SK-N-SH (cell line): ENCODE data around the gene TCP10L. TPM values are rescaled to one million over a fixed set of nuclear protein-coding genes. Genes with fewer than 3 reads are reported as not detected.
A peak's percentile ranks its signal among the peaks of the same experiment; 100 is the strongest.

Source experiments
- CTCF ChIA-PET: fragments of 300-600, 350-600 bp; formaldehyde crosslinking; extraction: SDS; loops from one replicate; lab custom pipeline; 2021; lab: Yijun Ruan, JAX
- POLR2A ChIA-PET: fragments of 350-600 bp; sonication (Branson Sonifier 250); formaldehyde crosslinking; extraction: SDS; loops from one replicate; lab custom pipeline; 2020; ENCODE audit warnings: antibody characterized with exemption, inconsistent platforms; lab: Yijun Ruan, JAX
- DNase-seq: peaks from one replicate; pipeline ENCODE4 v3.0.0; 2012
- H2AFZ ChIP-seq: fragments of 200-600 bp; sonication (generic); 2 replicates; pipeline ENCODE4 v1.8.1; 2016; ENCODE audit warnings: antibody characterized with exemption, mild to moderate bottlenecking, low read depth
- H3F3A ChIP-seq: fragments of 200-600 bp; sonication (generic); replicated peaks from 2 replicates; pipeline ENCODE3; 2016; ENCODE audit warnings: antibody characterized with exemption, mild to moderate bottlenecking; ENCODE audit not compliant: insufficient read depth
- H3K27ac ChIP-seq, 2 experiments: fragments of 200-500 bp in 1 of 2; fragments of 200-600 bp in 1 of 2; sonication (Bioruptor generic) in 1 of 2; sonication (generic), shearing (Covaris generic) in 1 of 2; 2 replicates each; pipeline versions ENCODE4 v1.5.1 to v1.6.1; 2014 to 2016; ENCODE audit warnings: low read depth in 2 of 2, inconsistent platforms in 1 of 2, low read length in 1 of 2, mild to moderate bottlenecking in 1 of 2, mixed read lengths in 1 of 2
- H3K27me3 ChIP-seq: fragments of 200-600 bp; sonication (generic), shearing (Covaris generic); 2 replicates; pipeline ENCODE4 v1.6.1; 2016; ENCODE audit warnings: mixed run types; ENCODE audit not compliant: insufficient read depth
- H3K36me3 ChIP-seq, 2 experiments: fragments of 200-500 bp in 1 of 2; fragments of 200-600 bp in 1 of 2; sonication (Bioruptor generic) in 1 of 2; sonication (generic) in 1 of 2; replicated peaks in 1 of 2; 2 replicates each; pipeline versions ENCODE3 to v1.5.1; 2014 to 2016; ENCODE audit warnings: low read length in 1 of 2, mild to moderate bottlenecking in 1 of 2; ENCODE audit not compliant: insufficient read depth in 2 of 2, control insufficient read depth in 1 of 2
- H3K4me1 ChIP-seq, 2 experiments: fragments of 200-500 bp in 1 of 2; fragments of 200-600 bp in 1 of 2; sonication (Bioruptor generic) in 1 of 2; sonication (generic), shearing (Covaris generic) in 1 of 2; 2 replicates each; pipeline versions ENCODE4 v1.5.1 to v1.6.1; 2014 to 2016; ENCODE audit warnings: low read depth in 1 of 2, low read length in 1 of 2, mixed run types in 1 of 2; ENCODE audit not compliant: insufficient read depth in 2 of 2, control insufficient read depth in 1 of 2
- H3K4me2 ChIP-seq: fragments of 200-600 bp; sonication (generic), shearing (Covaris generic); 2 replicates; pipeline ENCODE4 v1.6.1; 2017; ENCODE audit warnings: mixed run types
- H3K4me3 ChIP-seq, 2 experiments: fragments of 200-500 bp in 1 of 2; fragments of 200-600 bp in 1 of 2; sonication (Bioruptor generic) in 1 of 2; sonication (generic), shearing (Covaris generic) in 1 of 2; 2 replicates each; pipeline versions ENCODE4 v1.5.1 to v1.8.1; 2014 to 2016; ENCODE audit warnings: low read depth in 2 of 2, inconsistent platforms in 1 of 2, low read length in 1 of 2, mild to moderate bottlenecking in 1 of 2, mixed read lengths in 1 of 2, moderate library complexity in 1 of 2
- H3K79me2 ChIP-seq: fragments of 200-600 bp; sonication (generic); 2 replicates; pipeline ENCODE4 v1.8.1; 2017; ENCODE audit warnings: mild to moderate bottlenecking; ENCODE audit not compliant: insufficient read depth
- H3K9ac ChIP-seq: fragments of 200-600 bp; sonication (generic); 2 replicates; pipeline ENCODE4 v1.6.1; 2017; ENCODE audit warnings: mixed run types
- H3K9me2 ChIP-seq: fragments of 200-600 bp; sonication (generic); 2 replicates; pipeline ENCODE4 v1.6.1; 2017; ENCODE audit warnings: mixed run types
- H3K9me3 ChIP-seq: fragments of 200-600 bp; sonication (generic); 2 replicates; pipeline ENCODE4 v1.6.1; 2017; ENCODE audit warnings: mixed run types, mild to moderate bottlenecking, moderate library complexity
- H4K20me1 ChIP-seq: fragments of 200-600 bp; sonication (generic); 2 replicates; pipeline ENCODE4 v1.6.1; 2017; ENCODE audit warnings: mild to moderate bottlenecking, mixed run types; ENCODE audit not compliant: insufficient read depth
- CHD2 ChIP-seq: fragments of 150-350 bp; IDR thresholded peaks from 2 replicates; pipeline ENCODE4 v1.6.1; 2018; ENCODE audit warnings: low read length; ENCODE audit not compliant: partially characterized antibody
- CTCF ChIP-seq: fragments of 200-600 bp; sonication (generic); IDR thresholded peaks from 2 replicates; pipeline ENCODE4 v1.6.1; 2017; ENCODE audit warnings: antibody characterized with exemption, mild to moderate bottlenecking, moderate library complexity
- ELF1 ChIP-seq: IDR thresholded peaks from 2 replicates; pipeline ENCODE4 v1.4.0; 2012
- FOSL2 ChIP-seq: IDR thresholded peaks from 2 replicates; pipeline ENCODE4 v1.4.0; 2012; ENCODE audit warnings: low read depth, mild to moderate bottlenecking, moderate library complexity, borderline replicate concordance
- FOXJ3 ChIP-seq: sonication (generic); formaldehyde crosslinking; IDR thresholded peaks from 2 replicates; pipeline ENCODE4 v1.5.1; 2020; ENCODE audit warnings: mild to moderate bottlenecking, missing genetic modification reagents
- FOXM1 ChIP-seq: IDR thresholded peaks from 2 replicates; pipeline ENCODE4 v1.4.0; 2012; ENCODE audit warnings: low read depth, mild to moderate bottlenecking
- GABPA ChIP-seq: IDR thresholded peaks from 2 replicates; pipeline ENCODE4 v1.4.0; 2012; ENCODE audit warnings: low read depth, mild to moderate bottlenecking
- IRF3 ChIP-seq: fragments of 150-350 bp; IDR thresholded peaks from 2 replicates; pipeline ENCODE4 v1.6.1; 2016; ENCODE audit warnings: mild to moderate bottlenecking, low read depth, low read length
- MAX ChIP-seq: IDR thresholded peaks from 2 replicates; pipeline ENCODE4 v1.4.0; 2012; ENCODE audit warnings: low read depth
- MEF2A ChIP-seq: IDR thresholded peaks from 2 replicates; pipeline ENCODE4 v1.4.0; 2012; ENCODE audit warnings: low read depth, borderline replicate concordance
- MXI1 ChIP-seq: IDR thresholded peaks from 2 replicates; pipeline ENCODE4 v1.6.1; 2012; ENCODE audit warnings: mild to moderate bottlenecking, low read depth, low read length, improper control_type of control experiment
- NFIC ChIP-seq: IDR thresholded peaks from 2 replicates; pipeline ENCODE4 v1.4.0; 2012; ENCODE audit warnings: borderline replicate concordance
- NRF1 ChIP-seq: IDR thresholded peaks from 2 replicates; pipeline ENCODE4 v1.6.1; 2012; ENCODE audit warnings: low read depth, mild to moderate bottlenecking, low read length
- POLR2AphosphoS5 ChIP-seq: IDR thresholded peaks from 2 replicates; pipeline ENCODE4 v1.6.1; 2012; ENCODE audit warnings: low read depth, low read length
- REST ChIP-seq: IDR thresholded peaks from 2 replicates; pipeline ENCODE4 v1.6.1; 2012; ENCODE audit warnings: mild to moderate bottlenecking, low read depth, low read length, moderate library complexity
- SMC3 ChIP-seq: IDR thresholded peaks from 2 replicates; pipeline ENCODE4 v1.6.1; 2012; ENCODE audit warnings: low read depth, low read length, improper control_type of control experiment
- TAF1 ChIP-seq: IDR thresholded peaks from 2 replicates; pipeline ENCODE4 v1.6.1; 2012; ENCODE audit warnings: low read depth, mild to moderate bottlenecking, low read length, moderate library complexity, borderline replicate concordance
- TCF12 ChIP-seq: IDR thresholded peaks from 2 replicates; pipeline ENCODE4 v1.4.0; 2012
- USF1 ChIP-seq: IDR thresholded peaks from 2 replicates; pipeline ENCODE4 v1.4.0; 2012; ENCODE audit warnings: low read depth, borderline replicate concordance
- USF2 ChIP-seq: fragments of 150-350 bp; IDR thresholded peaks from 2 replicates; pipeline ENCODE4 v1.6.1; 2017; ENCODE audit warnings: antibody characterized with exemption, low read length, low read depth, borderline replicate concordance
- YY1 ChIP-seq: IDR thresholded peaks from 2 replicates; pipeline ENCODE4 v1.4.0; 2012; ENCODE audit warnings: low read depth, mild to moderate bottlenecking
- ZBTB33 ChIP-seq: IDR thresholded peaks from 2 replicates; pipeline ENCODE4 v1.4.0; 2012; ENCODE audit warnings: low read depth, borderline replicate concordance
- WGBS: methylation state at CpG from one replicate; pipeline ENCODE4 v1.1.6; 2017; ENCODE audit warnings: low lambda C conversion rate; 5-methylcytosine and 5-hydroxymethylcytosine counted together
- polyA plus RNA-seq, 3 experiments: library from polyadenylated mRNA; depleted of rRNA; stranded (reverse); fragments of >200 nt; gene quantifications; 2 replicates each; pipeline ENCODE4 v1.2.3, GENCODE V29; 2012

TCP10L gene
- polyA plus RNA-seq, 1 of the 3 experiments (the other 2 are of a cell fraction) = 0.33 TPM

- no peaks in the 10 kb centered on the region for H4K20me1 ChIP-seq
- CTCF ChIA-PET = interaction anchor here (1.0 to 5.2 kb wide), 3 partner anchors 28 to 194 kb away, joined by 4 to 151 read pairs (median 4); no protein-coding TSS in a partner anchor
- no peak for DNase-seq
- peaks cover 22 to 26% of the 10 kb centered on the region in 2 experiments for H3K36me3 ChIP-seq
- H2AFZ ChIP-seq = no peak overlapping the region
- peak overlapping the region; percentile 15 for H3K4me2 ChIP-seq
- H3K4me3 ChIP-seq = no peak overlapping the region
- POLR2A ChIA-PET = interaction anchor here (1.0 kb wide), 1 partner anchor 15 kb away, joined by 3 read pairs; the partner anchor contains the start of gene CFAP298
- H3K9ac ChIP-seq = peak overlapping the region; percentile 65; the same call in 1 of the 2 replicates
- no peaks in the 10 kb centered on the region for H3K9me3 ChIP-seq
- H3K27ac ChIP-seq = peak overlapping the region in 1 of 2 experiments; percentile 97; a peak in 2 of 4 replicates
- 11% methylated on average over 6 of the region's 6 CpGs for WGBS
- no peaks in the 10 kb centered on the region for H3K27me3 ChIP-seq
- H3K79me2 ChIP-seq = no peaks in the 10 kb centered on the region
- peaks cover 18% of the 10 kb centered on the region for H3F3A ChIP-seq
- H3K4me1 ChIP-seq = peaks cover 0 to 3% of the 10 kb centered on the region in 2 experiments; a peak in 1 of 4 replicates
- no peaks in the 10 kb centered on the region for H3K9me2 ChIP-seq
- no peak for TF ChIP-seq TAF1
- TF ChIP-seq REST = no peak
- no peak for TF ChIP-seq CHD2
- 0 out of 2 replicates have a peak, but pooled peaks have one; percentile 25 for TF ChIP-seq USF1
- TF ChIP-seq USF2 = no peak
- TF ChIP-seq FOXM1 = peak; percentile 60; the same call in 1 of the 2 replicates
- TF ChIP-seq ELF1 = peak; percentile 19; the same call in 1 of the 2 replicates
- TF ChIP-seq MEF2A = peak; percentile 35; the same call in 1 of the 2 replicates
- no peak for TF ChIP-seq CTCF
- peak; percentile 90 for TF ChIP-seq MAX
- no peak for TF ChIP-seq MXI1
- peak; percentile 99 for TF ChIP-seq TCF12
- TF ChIP-seq FOSL2 = peak; percentile 100
- TF ChIP-seq NRF1 = no peak
- peak; percentile 87 for TF ChIP-seq ZBTB33
- no peak for TF ChIP-seq IRF3
- TF ChIP-seq YY1 = peak; percentile 59; the same call in 1 of the 2 replicates
- TF ChIP-seq FOXJ3 (CRISPR knock-in tag) = no peak
- TF ChIP-seq NFIC = peak; percentile 74; the same call in 1 of the 2 replicates
- TF ChIP-seq POLR2AphosphoS5 = peak; percentile 82; the same call in 1 of the 2 replicates
- TF ChIP-seq GABPA = peak; percentile 33; the same call in 1 of the 2 replicates
- TF ChIP-seq SMC3 = no peak
Measured at GRCh38 chr21:32597205-32597604, 11.9 kb upstream of the TCP10L start.
